Measurements from ENCODE around the gene FAM110A. TPM values are rescaled to one million over a fixed set of nuclear protein-coding genes. Genes with fewer than 3 reads are reported as not detected.
"Not testable (repeated sequence)": the region's sequence is repeated elsewhere in the genome, so short reads cannot be mapped to it uniquely, and the experiment has no call there.

Gene FAM110A
- total and polyA plus RNA-seq, 7 donors, result 0.55 to 10.7 (median 2.5) TPM

GRCh38 chr20:845941-846893, 12.7 kb downstream of the FAM110A start:
- Histone ChIP-seq H3K36me3 (no peaks in the 10 kb centered on the region), H3K9me3 (no peaks in the 10 kb centered on the region), H3K4me3 (no peak overlapping the region), H3K27me3 (peaks cover 10 to 32% (median 15%) of the 10 kb centered on the region in 3 donors), H3K4me1 (peaks cover 0 to 19% (median 18%) of the 10 kb centered on the region in 4 donors), H3K27ac (no peak overlapping the region)
- TF ChIP-seq POLR2A (IDR thresholded peaks at IDR 0.05) (no peak), POLR2AphosphoS5 (IDR thresholded peaks at IDR 0.05) (no peak)
- 50 to 71% methylated on average over 11 of the region's 11 CpGs for WGBS, 2 donors
- intact Hi-C loops (cut with DNase I), result no loop called here
- DNase-seq, result no peak

- no peak for DNase-seq
- intact Hi-C loops (cut with DNase I), result no loop called here
- WGBS, 2 donors, result 53 to 85% methylated on average over 7 of the region's 7 CpGs
- Histone ChIP-seq H3K4me3 (no peak overlapping the region), H3K27me3 (peaks cover 3 to 25% (median 8%) of the 10 kb centered on the region in 3 donors), H3K27ac (no peak overlapping the region), H3K36me3 (no peaks in the 10 kb centered on the region), H3K4me1 (peaks cover 0 to 17% (median 13%) of the 10 kb centered on the region in 4 donors), H3K9me3 (no peaks in the 10 kb centered on the region)
- TF ChIP-seq, protein P1, sequence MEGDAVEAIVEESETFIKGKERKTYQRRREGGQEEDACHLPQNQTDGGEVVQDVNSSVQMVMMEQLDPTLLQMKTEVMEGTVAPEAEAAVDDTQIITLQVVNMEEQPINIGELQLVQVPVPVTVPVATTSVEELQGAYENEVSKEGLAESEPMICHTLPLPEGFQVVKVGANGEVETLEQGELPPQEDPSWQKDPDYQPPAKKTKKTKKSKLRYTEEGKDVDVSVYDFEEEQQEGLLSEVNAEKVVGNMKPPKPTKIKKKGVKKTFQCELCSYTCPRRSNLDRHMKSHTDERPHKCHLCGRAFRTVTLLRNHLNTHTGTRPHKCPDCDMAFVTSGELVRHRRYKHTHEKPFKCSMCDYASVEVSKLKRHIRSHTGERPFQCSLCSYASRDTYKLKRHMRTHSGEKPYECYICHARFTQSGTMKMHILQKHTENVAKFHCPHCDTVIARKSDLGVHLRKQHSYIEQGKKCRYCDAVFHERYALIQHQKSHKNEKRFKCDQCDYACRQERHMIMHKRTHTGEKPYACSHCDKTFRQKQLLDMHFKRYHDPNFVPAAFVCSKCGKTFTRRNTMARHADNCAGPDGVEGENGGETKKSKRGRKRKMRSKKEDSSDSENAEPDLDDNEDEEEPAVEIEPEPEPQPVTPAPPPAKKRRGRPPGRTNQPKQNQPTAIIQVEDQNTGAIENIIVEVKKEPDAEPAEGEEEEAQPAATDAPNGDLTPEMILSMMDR (IDR thresholded peaks at IDR 0.05), result no peak
- no peak for TF ChIP-seq POLR2A (IDR thresholded peaks at IDR 0.05)
- TF ChIP-seq EP300 (IDR thresholded peaks at IDR 0.05), result no peak
- TF ChIP-seq POLR2AphosphoS5 (IDR thresholded peaks at IDR 0.05), result no peak
These were observed 13.4 kb downstream of the FAM110A start for GRCh38 chr20:846894-847278.

- no peaks in the 10 kb centered on the region for H3K9me3 ChIP-seq
- H3K27me3 ChIP-seq, result peaks cover 0 to 12% (median 0%) of the 10 kb centered on the region in 3 donors
- H3K4me3 ChIP-seq, result no peak overlapping the region
- intact Hi-C loops (cut with DNase I), result no loop called here
- H3K4me1 ChIP-seq, result peaks cover 0 to 17% (median 13%) of the 10 kb centered on the region in 4 donors
- DNase-seq, result no peak
- WGBS, 2 donors, result 85 to 92% methylated on average over 5 of the region's 5 CpGs
- no peaks in the 10 kb centered on the region for H3K36me3 ChIP-seq
- no peak overlapping the region for H3K27ac ChIP-seq
- no peak for TF ChIP-seq POLR2AphosphoS5 (IDR thresholded peaks at IDR 0.05)
- TF ChIP-seq EP300 (IDR thresholded peaks at IDR 0.05), result no peak
- TF ChIP-seq POLR2A (IDR thresholded peaks at IDR 0.05), result no peak
- TF ChIP-seq, protein P1 (IDR thresholded peaks at IDR 0.05), result no peak
These were observed 14.7 kb downstream of the FAM110A start for GRCh38 chr20:848193-848592.

GRCh38 chr20:848731-849130, 15.2 kb downstream of the FAM110A start:
- H3K9me3 ChIP-seq; H3K36me3 ChIP-seq; H3K4me3 ChIP-seq; DNase-seq; intact Hi-C loops (cut with DNase I); H3K27ac ChIP-seq: not testable (repeated sequence)
- 90 to 92% methylated on average over 8 of the region's 8 CpGs for WGBS, 2 donors
- H3K4me1 ChIP-seq, result peaks cover 0 to 16% (median 13%) of the 10 kb centered on the region in 4 donors
- H3K27me3 ChIP-seq, result peaks cover 0 to 11% (median 0%) of the 10 kb centered on the region in 3 donors

DNA sequence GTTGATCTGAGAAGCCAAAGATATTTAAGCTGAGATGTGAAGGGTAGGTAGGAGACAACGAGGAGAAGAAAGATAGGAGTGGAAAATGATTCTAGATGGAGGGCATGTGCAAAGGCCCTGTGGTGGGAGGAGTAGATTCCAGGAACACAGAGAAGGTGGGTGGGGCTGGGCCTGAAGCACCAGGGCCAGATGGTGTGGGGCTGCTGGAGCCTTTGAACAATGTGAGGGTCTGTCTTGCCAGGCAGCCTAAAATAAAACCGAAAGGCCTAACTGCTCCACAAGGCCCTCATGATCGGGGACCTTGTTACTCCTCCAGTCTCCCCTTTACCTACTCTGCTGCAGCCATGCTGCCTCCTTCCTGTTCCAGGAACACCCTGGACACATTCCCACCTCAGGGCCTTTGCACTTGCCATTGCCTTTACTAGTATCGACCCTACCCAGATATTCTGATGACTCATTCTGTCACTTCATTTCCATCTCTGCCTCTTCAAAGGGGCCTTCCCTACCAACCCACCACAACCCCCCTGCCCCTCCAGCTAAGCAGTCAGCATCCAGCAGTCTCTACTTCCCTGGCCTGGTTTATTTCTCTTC, 20.0 kb downstream of the FAM110A start:
- Histone ChIP-seq H3K27ac (no peak overlapping the region), H3K9me3 (no peaks in the 10 kb centered on the region), H3K4me1 (no peaks in the 10 kb centered on the region), H3K36me3 (no peaks in the 10 kb centered on the region), H3K27me3 (no peaks in the 10 kb centered on the region), H3K4me3 (no peak overlapping the region)
- no peak for TF ChIP-seq EP300 (IDR thresholded peaks at IDR 0.05)
- 92 to 94% methylated on average over 4 of the region's 4 CpGs for WGBS, 2 donors
- intact Hi-C loops (cut with DNase I), result no loop called here
- DNase-seq, result no peak

- 74 to 75% methylated on average over 6 of the region's 6 CpGs for WGBS, 2 donors
- H3K9me3 ChIP-seq, result no peaks in the 10 kb centered on the region
- DNase-seq, result no peak
- H3K36me3 ChIP-seq, result no peaks in the 10 kb centered on the region
- H3K27me3 ChIP-seq, result no peaks in the 10 kb centered on the region
- intact Hi-C loops (cut with DNase I), result no loop called here
- H3K27ac ChIP-seq, result no peak overlapping the region
- no peaks in the 10 kb centered on the region for H3K4me1 ChIP-seq
- TF ChIP-seq POLR2AphosphoS5 (IDR thresholded peaks at IDR 0.05) (no peak), EP300 (IDR thresholded peaks at IDR 0.05) (no peak), POLR2A (IDR thresholded peaks at IDR 0.05) (no peak)
- TF ChIP-seq, protein P1 (IDR thresholded peaks at IDR 0.05), result no peak
- H3K4me3 ChIP-seq, result no peak overlapping the region
These were observed 21.1 kb downstream of the FAM110A start for GRCh38 chr20:854601-855000.
